Prostate gland (tissue), 2 donors: ENCODE data around the gene UBALD1. TPM values are rescaled to one million over a fixed set of nuclear protein-coding genes. Genes with fewer than 3 reads are reported as not detected.
"Not testable (repeated sequence)": the region's sequence is repeated elsewhere in the genome, so short reads cannot be mapped to it uniquely, and the experiment has no call there.

Experiments
- DNase-seq: peaks from one replicate; pipeline ENCODE4 v3.0.0-alpha.2; 2019; ENCODE audit warnings: low spot score
- H3K27ac ChIP-seq, 2 donors: fragments of 200-600 bp; sonication (generic); 2 replicates each; pipeline ENCODE4 v1.5.1; 2017 to 2019
- H3K27me3 ChIP-seq: fragments of 200-600 bp; sonication (generic); replicated peaks from 2 replicates; pipeline ENCODE4 v1.5.1; 2019; ENCODE audit not compliant: insufficient read depth
- H3K36me3 ChIP-seq, 2 donors: fragments of 200-600 bp; sonication (generic); 1 replicate in 1 of 2; 2 replicates in 1 of 2; pipeline versions ENCODE4 v1.5.1 to v1.8.1; 2017 to 2019
- H3K4me1 ChIP-seq: fragments of 200-600 bp; sonication (generic); replicated peaks from 2 replicates; pipeline ENCODE4 v1.5.1; 2019
- H3K4me3 ChIP-seq, 2 donors: fragments of 200-600 bp; sonication (generic); 2 replicates each; pipeline ENCODE4 v1.5.1; 2017 to 2019
- H3K9me3 ChIP-seq: fragments of 200-600 bp; sonication (generic); 2 replicates; pipeline ENCODE4 v1.5.1; 2017
- CTCF ChIP-seq, 4 experiments: fragments of 200-600 bp in 2 of 4; fragments of 450-650 bp in 2 of 4; sonication (generic) in 2 of 4; IDR thresholded peaks; 1 replicate in 3 of 4; 2 replicates in 1 of 4; pipeline ENCODE4 v1.5.1; 2016 to 2019; ENCODE audit warnings: antibody characterized with exemption in 4 of 4, mild to moderate bottlenecking in 2 of 4, moderate library complexity in 2 of 4
- POLR2A ChIP-seq: fragments of 450-650 bp; IDR thresholded peaks from one replicate; pipeline ENCODE4 v1.6.1; 2016; ENCODE audit warnings: antibody characterized with exemption, mild to moderate bottlenecking
- POLR2AphosphoS5 ChIP-seq: sonication (generic); formaldehyde crosslinking; IDR thresholded peaks from one replicate; pipeline ENCODE4 v1.6.1; 2017; ENCODE audit warnings: antibody characterized with exemption
- WGBS: methylation state at CpG from one replicate; pipeline ENCODE4 v1.1.5; 2018; 5-methylcytosine and 5-hydroxymethylcytosine counted together
- intact Hi-C: fragments of 100-400 bp; cut with DNase I; formaldehyde crosslinking; loops from one replicate; pipeline ENCODE4 v1.14.2; 2022
- total RNA-seq, 2 donors: library from RNA; depleted of rRNA; stranded (reverse); fragments of >200 nt; gene quantifications; one replicate each; pipeline ENCODE4 v1.1.0, GENCODE V29; 2016

Gene UBALD1
- total RNA-seq, 2 donors from 2014 or later: 14.5 to 22.1 TPM

GRCh38 chr16:4583906-4584305 lies 30.8 kb downstream of the UBALD1 start:
- no peak for DNase-seq
- Histone ChIP-seq H3K27me3 (no peaks in the 10 kb centered on the region), H3K9me3 (no peaks in the 10 kb centered on the region), H3K4me3 (no peak overlapping the region), H3K36me3 (no peaks in the 10 kb centered on the region), H3K27ac (no peak overlapping the region), H3K4me1 (no peaks in the 10 kb centered on the region)
- no peak for TF ChIP-seq CTCF (IDR thresholded peaks at IDR 0.05)
- no peak for TF ChIP-seq POLR2A
- TF ChIP-seq POLR2AphosphoS5: no peak
- 92% methylated on average over 4 of the region's 4 CpGs for WGBS
- intact Hi-C loops: no loop called here

- H3K4me3 ChIP-seq: no peak overlapping the region
- H3K4me1 ChIP-seq: no peaks in the 10 kb centered on the region
- 56% methylated on average over 6 of the region's 6 CpGs for WGBS
- H3K36me3 ChIP-seq: no peaks in the 10 kb centered on the region
- TF ChIP-seq POLR2A (no peak), CTCF (IDR thresholded peaks at IDR 0.05) (no peak), POLR2AphosphoS5 (no peak)
- no peak for DNase-seq
- no peak overlapping the region for H3K27ac ChIP-seq
- H3K27me3 ChIP-seq: no peaks in the 10 kb centered on the region
- no peaks in the 10 kb centered on the region for H3K9me3 ChIP-seq
- intact Hi-C loops: no loop called here
These were observed 34.4 kb downstream of the UBALD1 start for GRCh38 chr16:4580250-4580649.

DNA sequence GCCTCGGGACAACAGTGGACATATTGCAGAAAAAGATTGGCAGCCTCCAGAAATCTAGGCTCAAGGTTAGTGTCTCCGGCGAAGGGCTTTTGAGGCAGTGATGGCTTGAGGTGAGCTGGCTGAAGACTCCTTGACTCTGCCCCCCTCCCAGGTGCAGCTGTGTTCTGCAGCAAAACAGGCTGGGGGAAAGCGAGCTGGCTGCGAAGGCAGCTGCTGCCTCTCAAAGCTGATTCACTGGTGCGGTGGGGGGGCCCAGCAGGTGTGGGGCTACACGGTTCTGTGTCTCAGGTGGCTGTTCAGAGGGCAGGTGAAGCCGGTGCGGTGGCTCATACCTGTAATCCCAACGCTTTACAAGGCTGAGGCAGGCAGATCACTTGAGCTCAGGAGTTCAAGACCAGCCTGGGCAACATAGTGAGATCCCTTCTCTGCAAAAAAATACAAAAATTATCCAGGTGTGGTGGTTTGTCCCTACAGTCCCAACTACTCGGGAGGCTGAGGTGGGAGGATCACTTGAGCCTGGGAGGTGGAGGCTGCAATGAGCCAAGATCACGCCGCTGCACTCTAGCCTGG lies 35.6 kb downstream of the UBALD1 start:
- Histone ChIP-seq H3K4me3 (no peak overlapping the region), H3K27me3 (no peaks in the 10 kb centered on the region), H3K9me3 (no peaks in the 10 kb centered on the region), H3K27ac (no peak overlapping the region), H3K4me1 (no peaks in the 10 kb centered on the region), H3K36me3 (no peaks in the 10 kb centered on the region)
- TF ChIP-seq POLR2A: no peak
- no peak for TF ChIP-seq POLR2AphosphoS5
- TF ChIP-seq CTCF (IDR thresholded peaks at IDR 0.05): no peak
- WGBS: 81% methylated on average over 13 of the region's 13 CpGs
- intact Hi-C loops: no loop called here
- DNase-seq: no peak

- Histone ChIP-seq H3K27me3 (no peaks in the 10 kb centered on the region), H3K36me3 (no peaks in the 10 kb centered on the region), H3K4me3 (no peak overlapping the region), H3K9me3 (no peaks in the 10 kb centered on the region), H3K4me1 (no peaks in the 10 kb centered on the region), H3K27ac (no peak overlapping the region)
- DNase-seq: no peak
- TF ChIP-seq CTCF (IDR thresholded peaks at IDR 0.05) (no peak), POLR2AphosphoS5 (no peak), POLR2A (no peak)
- WGBS: 93% methylated on average over 12 of the region's 15 CpGs
- intact Hi-C loops: no loop called here
These were observed 38.7 kb downstream of the UBALD1 start for GRCh38 chr16:4576008-4576407.

GRCh38 chr16:4574919-4575705 lies 39.6 kb downstream of the UBALD1 start:
- no peak overlapping the region for H3K4me3 ChIP-seq
- H3K9me3 ChIP-seq: no peaks in the 10 kb centered on the region
- no peak for DNase-seq

GRCh38 chr16:4573926-4574325 lies 40.8 kb downstream of the UBALD1 start:
- H3K36me3 ChIP-seq, H3K9me3 ChIP-seq, H3K4me3 ChIP-seq, DNase-seq, H3K4me1 ChIP-seq, intact Hi-C loops, H3K27ac ChIP-seq, H3K27me3 ChIP-seq: not testable (repeated sequence)
- WGBS: 79% methylated on average over 7 of the region's 7 CpGs

More at GRCh38 chr16:4574919-4575705, 39.6 kb downstream of the UBALD1 start:
- WGBS: 80% methylated on average over 4 of the region's 11 CpGs
- Histone ChIP-seq H3K27ac (no peak overlapping the region), H3K27me3 (no peaks in the 10 kb centered on the region), H3K36me3 (no peaks in the 10 kb centered on the region), H3K4me1 (no peaks in the 10 kb centered on the region)
- intact Hi-C loops: no loop called here
- TF ChIP-seq CTCF (IDR thresholded peaks at IDR 0.05) (no peak), POLR2A (no peak), POLR2AphosphoS5 (no peak)
